Measurements from ENCODE around the gene ATG16L2. TPM values are rescaled to one million over a fixed set of nuclear protein-coding genes. Genes with fewer than 3 reads are reported as not detected.

Gene ATG16L2
- total RNA-seq, 1 experiment from 2014 or later, result 22.2 TPM

GRCh38 chr11:72776844-72777754 lies 37.1 kb upstream of the ATG16L2 start:
- ChIA-PET CTCF (interaction anchor here (0.8 to 5.0 kb wide), 5 partner anchors 10 to 52 kb away, joined by 3 to 24 read pairs (median 5); no protein-coding TSS in a partner anchor), POLR2A (no interaction called here)
- H3K4me1 Mint-ChIP-seq, result peaks cover 15% of the 10 kb centered on the region
- H3K36me3 Mint-ChIP-seq, result no peaks in the 10 kb centered on the region
- H3K4me3 Mint-ChIP-seq, result no peak overlapping the region
- TF ChIP-seq NR2C2 (CRISPR knock-in tag; IDR thresholded peaks at IDR 0.05), result no peak
- TF ChIP-seq MYBL2 (CRISPR knock-in tag; IDR thresholded peaks at IDR 0.05), result no peak
- TF ChIP-seq FOXP1 (CRISPR knock-in tag; IDR thresholded peaks at IDR 0.05; ENCODE audit: borderline replicate concordance), result no peak
- TF ChIP-seq ETV6 (CRISPR knock-in tag; IDR thresholded peaks at IDR 0.05), result no peak
- TF ChIP-seq SMAD3 (CRISPR knock-in tag; IDR thresholded peaks at IDR 0.05; ENCODE audit: borderline replicate concordance), result no peak
- TF ChIP-seq ARID4B (CRISPR knock-in tag; IDR thresholded peaks at IDR 0.05; ENCODE audit: borderline replicate concordance), result no peak
- TF ChIP-seq ATF6 (CRISPR knock-in tag; IDR thresholded peaks at IDR 0.05), result no peak
- TF ChIP-seq JUN (CRISPR knock-in tag; IDR thresholded peaks at IDR 0.05), result no peak
- TF ChIP-seq KAT7 (CRISPR knock-in tag; IDR thresholded peaks at IDR 0.05; ENCODE audit: borderline replicate concordance), result no peak
- TF ChIP-seq ZSCAN18 (CRISPR knock-in tag; IDR thresholded peaks at IDR 0.05), result no peak
- no peak for TF ChIP-seq SOX15 (CRISPR knock-in tag; IDR thresholded peaks at IDR 0.05)
- no peak for TF ChIP-seq EMX1 (CRISPR knock-in tag; IDR thresholded peaks at IDR 0.05)
- no peak for TF ChIP-seq CREM (CRISPR knock-in tag; IDR thresholded peaks at IDR 0.05)
- no peak for TF ChIP-seq RELA (CRISPR knock-in tag; IDR thresholded peaks at IDR 0.05; ENCODE audit: borderline replicate concordance)
- TF ChIP-seq ERG (CRISPR knock-in tag; IDR thresholded peaks at IDR 0.05), result no peak
- no peak for TF ChIP-seq CTCF (IDR thresholded peaks at IDR 0.05)
- TF ChIP-seq ZNF138 (CRISPR knock-in tag; conservative IDR thresholded peaks at IDR 0.05), result no peak
- TF ChIP-seq OVOL2 (CRISPR knock-in tag; IDR thresholded peaks at IDR 0.05; ENCODE audit: borderline replicate concordance), result no peak
- TF ChIP-seq TCF7 (CRISPR knock-in tag; IDR thresholded peaks at IDR 0.05; ENCODE audit: low read depth), result no peak
- no peak for TF ChIP-seq ZBTB43 (CRISPR knock-in tag; IDR thresholded peaks at IDR 0.05)
- H3K9me3 Mint-ChIP-seq, result no peaks in the 10 kb centered on the region
- 0 out of 2 replicates have a peak overlapping the region, but pooled peaks have one; percentile 19 for H3K27ac Mint-ChIP-seq
- no peak for DNase-seq (ENCODE audit: low spot score)
- peaks cover 3% of the 10 kb centered on the region for H3K27me3 Mint-ChIP-seq (ENCODE audit: low read depth)
- ATAC-seq, result no peak; the same call in 1 of the 2 replicates
